Measurements from ENCODE around the gene CADPS2.

The CADPS2 gene

GRCh38 chr7:122310119-122311021, 575.9 kb downstream of the CADPS2 start:
- no peak for DNase-seq (ENCODE audit: low spot score)

GRCh38 chr7:122309421-122309820, 576.8 kb downstream of the CADPS2 start:
- DNase-seq (ENCODE audit: low spot score): no peak

- DNase-seq (ENCODE audit: low spot score): no peak
Observed at GRCh38 chr7:122307228-122307621, 579.0 kb downstream of the CADPS2 start.

GRCh38 chr7:122306320-122307227, 579.7 kb downstream of the CADPS2 start:
- no peak for DNase-seq (ENCODE audit: low spot score)

- no peak for DNase-seq (ENCODE audit: low spot score)
Observed at GRCh38 chr7:122305475-122306319, 580.6 kb downstream of the CADPS2 start.

- DNase-seq (ENCODE audit: low spot score): no peak
Observed at GRCh38 chr7:122304996-122305421, 581.3 kb downstream of the CADPS2 start.

GRCh38 chr7:122304319-122304975, 581.8 kb downstream of the CADPS2 start, which contains the start of gene FEZF1:
Gene FEZF1 (minus strand): TSS chr7:122304750. CDS start chr7:122304437, 313 bp downstream.
- DNase-seq (ENCODE audit: low spot score): no peak

GRCh38 chr7:122303531-122304318, 582.5 kb downstream of the CADPS2 start:
- DNase-seq (ENCODE audit: low spot score): no peak

- no peak for DNase-seq (ENCODE audit: low spot score)
Observed at GRCh38 chr7:122302761-122303530, 583.3 kb downstream of the CADPS2 start.

GRCh38 chr7:122301858-122302760, 584.2 kb downstream of the CADPS2 start:
- DNase-seq (ENCODE audit: low spot score): no peak

- no peak for DNase-seq (ENCODE audit: low spot score)
Observed at GRCh38 chr7:122300956-122301833, 585.1 kb downstream of the CADPS2 start.

- no peak for DNase-seq (ENCODE audit: low spot score)
Observed at GRCh38 chr7:122300211-122300932, 585.9 kb downstream of the CADPS2 start.

GRCh38 chr7:122299624-122300210, 586.5 kb downstream of the CADPS2 start:
- no peak for DNase-seq (ENCODE audit: low spot score)

- no peak for DNase-seq (ENCODE audit: low spot score)
Observed at GRCh38 chr7:122298618-122299017, 587.6 kb downstream of the CADPS2 start.

GRCh38 chr7:122298131-122298530, 588.1 kb downstream of the CADPS2 start:
- no peak for DNase-seq (ENCODE audit: low spot score)

GRCh38 chr7:122291189-122291588, 595.1 kb downstream of the CADPS2 start:
- DNase-seq (ENCODE audit: low spot score): no peak

All from AG08395 (cell line).